GM19023 (cell line): Measurements from ENCODE around the gene DLK2.

Experiments used
- ATAC-seq: cut with Tn5 transposase; IDR thresholded peaks from one replicate; pipeline ENCODE4 v1.9.1; 2021; ENCODE audit warnings: mild to moderate bottlenecking, moderate library complexity; ENCODE audit not compliant: unreplicated experiment

DLK2 gene

GRCh38 chr6:43454696-43455530 is 435 bp downstream of the DLK2 start:
- ATAC-seq: peak; percentile 19

DNA sequence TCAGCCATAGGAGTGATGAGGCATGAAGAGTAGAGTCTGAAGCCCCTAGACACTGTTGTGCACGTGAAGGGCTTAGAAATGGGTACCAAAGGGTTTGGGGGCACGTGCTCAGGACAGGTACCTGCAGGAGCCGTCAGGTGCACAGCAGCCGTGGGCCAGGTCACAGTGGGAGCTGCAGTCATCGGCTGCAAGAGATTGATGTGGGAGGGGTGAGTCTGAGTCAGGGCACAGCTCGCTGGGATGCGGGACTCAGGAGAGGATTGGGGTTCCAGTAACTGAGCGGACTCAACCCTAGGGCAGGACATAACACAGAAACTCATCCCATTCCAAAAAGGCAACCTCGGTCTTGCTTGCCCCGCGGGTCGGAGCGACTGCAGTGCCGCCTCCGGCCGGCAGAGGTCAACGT is 1.1 kb downstream of the DLK2 start:
- peak; percentile 49 for ATAC-seq

DNA sequence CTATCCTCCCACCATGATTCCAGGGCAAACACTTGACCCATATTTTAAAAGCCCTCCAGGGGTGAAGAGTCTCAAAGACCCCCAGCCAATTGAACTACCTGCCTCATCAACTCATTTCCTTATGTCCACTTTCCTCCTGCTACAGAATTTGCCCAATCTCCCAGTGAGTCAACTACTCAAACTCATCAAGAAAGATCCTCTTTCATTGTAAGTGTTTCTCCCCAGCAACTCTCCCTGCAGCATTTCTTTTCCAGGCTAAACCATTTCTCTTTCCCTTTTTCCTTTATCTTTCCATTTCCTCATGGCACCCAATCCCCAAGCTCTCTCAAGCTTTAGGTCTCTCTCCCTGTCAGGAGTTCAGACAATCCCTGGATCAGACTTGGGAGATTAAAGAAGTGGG is 1.5 kb downstream of the DLK2 start:
- no peak for ATAC-seq

GRCh38 chr6:43452896-43453295 is 2.5 kb downstream of the DLK2 start:
- no peak for ATAC-seq

DNA sequence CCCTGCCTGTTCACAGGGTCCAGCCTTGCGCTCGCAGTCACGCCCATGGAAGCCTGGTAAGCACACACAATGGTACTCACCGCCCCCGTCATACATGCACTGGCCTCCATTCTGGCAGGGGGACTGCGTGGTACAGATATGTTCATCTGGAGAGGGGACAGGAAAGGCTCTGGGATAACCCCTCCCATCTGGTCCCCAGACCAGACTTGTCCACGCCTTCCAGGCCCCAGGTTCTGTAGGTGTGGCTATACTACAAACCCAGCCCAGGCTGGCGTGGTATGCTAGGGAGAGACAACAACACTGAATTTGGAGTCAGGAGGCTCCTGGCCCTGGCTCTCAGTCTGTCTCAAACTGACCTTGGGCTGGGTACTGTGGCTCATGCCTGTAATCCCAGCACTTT is 3.4 kb downstream of the DLK2 start:
- no peak for ATAC-seq

DNA sequence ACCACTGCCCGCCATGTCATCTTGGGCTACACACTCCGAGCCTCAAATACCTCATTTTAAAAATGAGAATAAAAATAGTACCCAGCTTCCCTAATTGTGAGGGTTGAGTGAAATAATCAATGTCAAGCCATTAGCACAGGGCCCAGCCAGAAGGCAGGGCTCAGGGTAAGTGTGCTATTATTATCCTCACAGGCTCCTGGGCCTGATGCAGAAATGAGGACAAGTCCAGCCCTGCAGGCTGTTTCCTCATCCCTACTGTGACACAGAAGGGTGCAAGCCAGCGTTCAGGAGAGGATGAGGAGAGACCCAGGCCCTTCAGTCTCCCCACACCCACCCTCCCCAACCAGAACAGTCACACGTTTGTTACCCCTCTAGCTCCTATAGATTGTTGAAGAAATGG is 4.0 kb downstream of the DLK2 start:
- no peak for ATAC-seq

GRCh38 chr6:43450699-43451131 is 4.6 kb downstream of the DLK2 start:
- ATAC-seq: no peak

DNA sequence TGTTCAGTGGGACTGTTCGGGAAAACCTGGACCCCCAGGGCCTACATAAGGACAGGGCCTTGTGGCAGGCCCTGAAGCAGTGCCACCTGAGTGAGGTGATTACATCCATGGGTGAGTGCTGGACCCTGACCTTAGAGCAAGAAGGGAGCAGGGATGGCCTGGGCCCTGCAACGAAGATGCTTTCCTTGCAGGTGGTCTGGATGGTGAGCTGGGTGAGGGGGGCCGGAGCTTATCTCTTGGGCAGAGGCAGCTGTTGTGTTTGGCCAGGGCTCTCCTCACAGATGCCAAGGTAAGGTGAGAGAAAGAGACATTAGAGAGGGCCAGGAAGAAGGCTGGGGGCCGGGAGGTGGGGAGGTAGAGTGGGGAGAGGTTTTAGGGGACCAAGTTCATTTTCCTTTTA is 6.4 kb downstream of the DLK2 start:
- ATAC-seq: no peak

DNA sequence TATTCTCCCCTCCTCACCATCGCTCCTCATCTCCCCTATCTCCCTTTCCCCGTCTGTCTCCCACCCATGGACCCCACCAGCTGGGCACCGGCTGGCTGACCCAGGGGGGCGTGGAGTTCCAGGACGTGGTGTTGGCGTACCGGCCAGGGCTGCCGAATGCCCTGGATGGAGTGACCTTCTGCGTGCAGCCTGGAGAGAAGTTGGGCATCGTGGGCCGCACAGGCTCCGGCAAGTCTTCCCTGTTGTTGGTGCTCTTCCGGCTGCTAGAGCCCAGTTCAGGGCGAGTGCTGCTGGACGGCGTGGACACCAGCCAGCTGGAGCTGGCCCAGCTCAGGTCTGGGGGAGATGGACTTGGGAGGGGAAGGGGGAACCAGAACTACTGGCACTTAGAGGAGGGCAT is 7.7 kb downstream of the DLK2 start:
- no peak for ATAC-seq

- ATAC-seq: no peak
These were observed 9.8 kb downstream of the DLK2 start for GRCh38 chr6:43445576-43445975.

DNA sequence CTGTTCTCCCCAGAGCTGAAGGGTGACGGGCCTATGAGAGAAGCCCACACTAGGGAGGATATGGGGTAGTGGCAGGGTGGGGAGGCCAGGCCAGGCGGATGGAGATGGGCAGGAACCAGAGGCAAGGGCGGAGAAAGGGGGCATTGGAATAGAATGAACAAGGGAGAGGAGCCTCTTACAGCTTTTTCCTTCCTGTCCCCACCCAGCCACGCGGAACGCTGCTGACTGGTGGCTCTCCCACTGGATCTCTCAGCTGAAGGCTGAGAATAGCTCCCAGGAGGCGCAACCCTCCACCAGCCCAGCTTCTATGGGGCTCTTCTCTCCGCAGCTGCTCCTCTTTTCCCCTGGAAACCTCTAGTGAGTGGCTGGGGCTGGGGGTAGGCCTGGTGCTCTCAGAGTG is 10.8 kb downstream of the DLK2 start:
- no peak for ATAC-seq

GRCh38 chr6:43444036-43444435 is 11.3 kb downstream of the DLK2 start:
- ATAC-seq: no peak

- ATAC-seq: no peak
These were observed 12.4 kb downstream of the DLK2 start for GRCh38 chr6:43442935-43443334.

DNA sequence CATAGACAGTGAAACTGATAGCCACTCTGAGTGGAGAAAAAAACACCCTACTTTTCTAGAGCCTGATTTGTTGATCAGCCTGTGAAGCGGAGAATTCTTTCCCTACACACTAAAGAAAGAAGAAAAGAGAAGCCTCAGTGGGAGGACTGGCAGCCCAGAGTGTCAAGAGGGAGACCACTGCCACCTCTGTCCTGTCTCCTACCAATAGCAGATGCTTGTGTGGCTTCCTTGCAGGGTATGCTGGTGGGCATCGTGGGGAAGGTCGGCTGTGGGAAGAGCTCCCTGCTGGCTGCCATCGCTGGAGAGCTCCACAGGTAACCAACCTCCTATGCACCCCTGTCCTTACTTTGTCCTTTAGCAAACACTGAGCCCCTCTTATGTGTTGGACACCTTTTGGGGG is 17.6 kb downstream of the DLK2 start:
- no peak for ATAC-seq

GRCh38 chr6:43436577-43437282 is 18.6 kb downstream of the DLK2 start:
- no peak for ATAC-seq

GRCh38 chr6:43435682-43436437 is 19.5 kb downstream of the DLK2 start:
- ATAC-seq: no peak

GRCh38 chr6:43434943-43435342 is 20.4 kb downstream of the DLK2 start:
- ATAC-seq: no peak

DNA sequence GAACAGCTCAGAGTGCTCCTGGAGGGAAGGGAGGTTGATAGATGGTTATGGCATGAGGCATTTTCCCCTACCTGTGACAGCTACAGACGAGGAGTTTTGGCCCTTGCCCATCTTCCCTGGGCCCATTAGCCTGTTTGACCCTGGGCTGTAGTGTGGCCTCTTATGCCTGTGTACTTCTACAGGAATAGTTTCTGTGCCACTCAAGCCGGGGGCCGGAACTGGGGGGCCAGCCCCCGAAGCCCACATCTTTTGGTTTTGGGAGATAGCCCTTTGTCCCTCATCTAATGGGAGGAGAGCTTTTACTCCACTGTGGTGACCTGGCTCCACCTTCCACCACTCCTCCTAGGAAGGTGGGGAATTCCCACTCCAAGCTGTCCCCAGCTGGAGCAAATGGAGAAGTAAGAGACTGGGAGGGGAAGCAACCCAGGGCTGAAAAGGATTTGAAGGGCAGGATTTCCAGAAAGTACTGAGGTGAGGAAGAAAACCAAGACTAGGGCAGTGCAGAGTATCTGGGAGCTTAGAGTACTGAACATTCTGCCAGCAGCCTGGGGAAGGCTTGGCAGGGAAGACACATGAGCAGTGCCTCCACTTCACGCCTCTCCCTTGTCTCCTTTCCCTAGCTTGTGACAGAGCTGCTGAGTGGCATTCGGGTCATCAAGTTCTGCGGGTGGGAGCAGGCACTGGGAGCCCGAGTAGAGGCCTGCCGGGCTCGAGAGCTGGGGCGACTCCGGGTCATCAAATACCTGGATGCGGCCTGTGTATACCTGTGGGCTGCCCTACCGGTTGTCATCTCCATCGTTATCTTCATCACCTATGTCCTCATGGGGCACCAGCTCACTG is 21.1 kb downstream of the DLK2 start:
- no peak for ATAC-seq

- no peak for ATAC-seq
These were observed 22.2 kb downstream of the DLK2 start for GRCh38 chr6:43433148-43433547.

- no peak for ATAC-seq
These were observed 23.1 kb downstream of the DLK2 start for GRCh38 chr6:43432009-43432945.
